Glutamatergic neuron (in vitro differentiated cells): ENCODE results near the gene WNT3. TPM values are rescaled to one million over a fixed set of nuclear protein-coding genes. Genes with fewer than 3 reads are reported as not detected.

Experiments
- DNase-seq: peaks from one replicate; pipeline ENCODE4 v3.0.0; 2022
- H3K27ac Mint-ChIP-seq: one replicate; pipeline ENCODE4 v1.8.0; 2020; ENCODE audit warnings: mild to moderate bottlenecking, mixed read lengths, inconsistent platforms; ENCODE audit not compliant: unreplicated experiment
- H3K27me3 Mint-ChIP-seq: one replicate; pipeline ENCODE4 v1.8.0; 2020; ENCODE audit warnings: mild to moderate bottlenecking, moderate library complexity, mixed read lengths, inconsistent platforms; ENCODE audit not compliant: unreplicated experiment
- H3K36me3 Mint-ChIP-seq: one replicate; pipeline ENCODE4 v1.8.0; 2020; ENCODE audit warnings: mild to moderate bottlenecking, mixed read lengths, inconsistent platforms; ENCODE audit not compliant: unreplicated experiment
- H3K4me1 Mint-ChIP-seq: one replicate; pipeline ENCODE4 v1.8.0; 2020; ENCODE audit warnings: mild to moderate bottlenecking, low read depth, mixed read lengths, inconsistent platforms; ENCODE audit not compliant: unreplicated experiment
- H3K4me3 Mint-ChIP-seq: one replicate; pipeline ENCODE4 v1.8.0; 2020; ENCODE audit warnings: mild to moderate bottlenecking, mixed read lengths, inconsistent platforms; ENCODE audit not compliant: unreplicated experiment
- H3K9me3 Mint-ChIP-seq: one replicate; pipeline ENCODE4 v1.8.0; 2020; ENCODE audit warnings: mild to moderate bottlenecking, moderate library complexity, mixed read lengths, inconsistent platforms; ENCODE audit not compliant: unreplicated experiment
- total RNA-seq: library from RNA; stranded (reverse); fragmentation: NEBNext Ultra II Directional; extraction: Animal tissue kit (Norgen Biotek cat#: 25700); gene quantifications from one replicate; pipeline ENCODE4 v1.2.1, GENCODE V29; 2021; ENCODE audit not compliant: unreplicated experiment
- TF ChIP-seq, protein P1 (sequence below): fragments of 200-600 bp; sonication (generic); IDR thresholded peaks from one replicate; pipeline ENCODE4 v1.5.0; 2021; ENCODE audit not compliant: partially characterized antibody, unreplicated experiment

The WNT3 gene
- total RNA-seq, 1 donor from 2014 or later, result 1.7 TPM

DNA sequence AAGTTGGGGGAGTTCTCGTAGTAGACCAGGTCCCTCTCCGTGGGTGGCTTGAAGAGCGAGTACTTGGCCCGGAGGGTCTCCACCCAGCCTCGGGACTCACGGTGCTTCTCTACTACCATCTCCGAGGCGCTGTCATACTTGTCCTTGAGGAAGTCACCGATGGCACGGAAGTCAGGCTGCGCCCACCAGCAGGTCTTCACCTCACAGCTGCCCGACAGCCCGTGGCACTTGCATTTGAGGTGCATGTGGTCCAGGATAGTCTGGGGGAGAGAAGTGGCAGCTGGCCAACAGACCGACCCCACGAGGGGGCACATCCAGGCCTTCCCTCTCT is 50.0 kb downstream of the WNT3 start:
- TF ChIP-seq, protein P1, sequence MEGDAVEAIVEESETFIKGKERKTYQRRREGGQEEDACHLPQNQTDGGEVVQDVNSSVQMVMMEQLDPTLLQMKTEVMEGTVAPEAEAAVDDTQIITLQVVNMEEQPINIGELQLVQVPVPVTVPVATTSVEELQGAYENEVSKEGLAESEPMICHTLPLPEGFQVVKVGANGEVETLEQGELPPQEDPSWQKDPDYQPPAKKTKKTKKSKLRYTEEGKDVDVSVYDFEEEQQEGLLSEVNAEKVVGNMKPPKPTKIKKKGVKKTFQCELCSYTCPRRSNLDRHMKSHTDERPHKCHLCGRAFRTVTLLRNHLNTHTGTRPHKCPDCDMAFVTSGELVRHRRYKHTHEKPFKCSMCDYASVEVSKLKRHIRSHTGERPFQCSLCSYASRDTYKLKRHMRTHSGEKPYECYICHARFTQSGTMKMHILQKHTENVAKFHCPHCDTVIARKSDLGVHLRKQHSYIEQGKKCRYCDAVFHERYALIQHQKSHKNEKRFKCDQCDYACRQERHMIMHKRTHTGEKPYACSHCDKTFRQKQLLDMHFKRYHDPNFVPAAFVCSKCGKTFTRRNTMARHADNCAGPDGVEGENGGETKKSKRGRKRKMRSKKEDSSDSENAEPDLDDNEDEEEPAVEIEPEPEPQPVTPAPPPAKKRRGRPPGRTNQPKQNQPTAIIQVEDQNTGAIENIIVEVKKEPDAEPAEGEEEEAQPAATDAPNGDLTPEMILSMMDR, result no peak
- Mint-ChIP-seq H3K9me3 (no peaks in the 10 kb centered on the region), H3K27ac (no peak overlapping the region), H3K36me3 (no peaks in the 10 kb centered on the region), H3K27me3 (peaks cover 4% of the 10 kb centered on the region), H3K4me3 (no peak overlapping the region), H3K4me1 (no peaks in the 10 kb centered on the region)
- DNase-seq, result no peak

DNA sequence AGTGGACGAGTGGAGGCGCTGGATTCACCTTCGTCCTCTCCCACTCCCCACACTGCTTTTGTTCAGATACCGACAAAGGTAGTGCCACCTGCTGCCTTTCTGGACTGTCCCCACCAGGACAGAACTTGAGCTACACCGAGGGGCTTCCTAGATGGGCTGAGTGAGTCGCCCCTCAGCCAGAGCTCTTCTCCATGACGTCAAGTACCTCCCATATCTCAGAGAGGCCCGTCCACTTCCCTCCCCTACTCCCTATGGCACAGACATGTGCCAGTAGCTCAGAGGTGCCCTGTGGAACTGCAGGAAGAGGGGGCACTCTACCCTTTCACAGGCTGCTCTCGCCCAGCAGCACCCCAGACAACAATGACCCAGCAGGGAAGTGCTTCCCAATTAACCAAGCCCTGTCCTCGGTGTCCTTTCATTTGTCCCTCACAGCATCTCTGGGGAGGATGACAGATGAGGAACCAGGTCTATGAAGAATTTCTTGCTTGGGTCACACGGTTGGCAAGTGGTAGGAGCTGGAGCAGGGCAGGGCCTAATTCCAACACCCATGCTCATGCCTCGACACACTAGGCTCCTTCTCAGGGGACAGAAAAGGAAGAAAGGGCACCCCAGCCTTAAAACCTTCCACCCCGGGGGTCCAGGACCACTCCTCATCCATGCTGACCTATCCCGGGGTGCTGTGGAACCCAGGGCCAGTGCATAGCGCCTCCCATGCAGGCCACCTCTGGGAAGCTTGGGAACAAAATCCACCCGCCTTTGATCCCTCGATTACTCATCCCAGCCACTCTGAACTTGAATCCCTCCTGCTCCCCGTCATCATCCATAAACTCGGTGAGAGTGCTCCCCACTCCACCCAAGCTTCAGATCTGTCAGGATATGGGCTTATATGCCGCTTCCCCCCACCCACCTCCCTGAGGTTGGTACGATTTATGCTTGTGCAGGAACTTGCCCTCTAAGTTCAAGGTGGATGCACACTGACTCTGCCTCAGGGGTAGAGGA is 51.7 kb downstream of the WNT3 start:
- DNase-seq, result no peak
- TF ChIP-seq, protein P1, result no peak
- H3K27me3 Mint-ChIP-seq, result peaks cover 4% of the 10 kb centered on the region
- no peak overlapping the region for H3K27ac Mint-ChIP-seq
- no peak overlapping the region for H3K4me3 Mint-ChIP-seq
- H3K9me3 Mint-ChIP-seq, result no peaks in the 10 kb centered on the region
- no peaks in the 10 kb centered on the region for H3K36me3 Mint-ChIP-seq
- no peaks in the 10 kb centered on the region for H3K4me1 Mint-ChIP-seq

DNA sequence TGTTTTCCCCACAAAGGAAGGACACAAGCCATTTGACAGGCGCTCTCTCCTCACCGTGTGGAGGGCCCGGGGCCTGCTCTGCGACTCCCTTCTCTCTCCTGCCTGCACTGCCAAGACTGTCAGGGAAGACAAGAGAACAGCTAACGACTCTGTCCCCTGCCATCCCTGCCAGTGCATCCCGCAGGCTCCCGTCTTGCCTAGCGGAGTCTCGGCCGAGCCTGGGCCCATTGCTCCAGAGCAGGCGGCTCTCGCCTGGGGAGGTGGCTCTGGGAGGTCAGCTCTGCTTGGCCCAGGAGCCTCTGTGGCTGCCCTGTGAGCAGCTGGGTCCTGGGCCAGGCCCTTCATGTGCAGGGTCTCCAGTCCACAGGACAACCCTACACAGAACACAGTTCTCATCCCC is 53.0 kb downstream of the WNT3 start:
- TF ChIP-seq, protein P1, result no peak
- H3K36me3 Mint-ChIP-seq, result no peaks in the 10 kb centered on the region
- no peaks in the 10 kb centered on the region for H3K9me3 Mint-ChIP-seq
- no peak overlapping the region for H3K27ac Mint-ChIP-seq
- H3K27me3 Mint-ChIP-seq, result peaks cover 2% of the 10 kb centered on the region
- H3K4me1 Mint-ChIP-seq, result no peaks in the 10 kb centered on the region
- no peak overlapping the region for H3K4me3 Mint-ChIP-seq
- DNase-seq, result no peak

DNA sequence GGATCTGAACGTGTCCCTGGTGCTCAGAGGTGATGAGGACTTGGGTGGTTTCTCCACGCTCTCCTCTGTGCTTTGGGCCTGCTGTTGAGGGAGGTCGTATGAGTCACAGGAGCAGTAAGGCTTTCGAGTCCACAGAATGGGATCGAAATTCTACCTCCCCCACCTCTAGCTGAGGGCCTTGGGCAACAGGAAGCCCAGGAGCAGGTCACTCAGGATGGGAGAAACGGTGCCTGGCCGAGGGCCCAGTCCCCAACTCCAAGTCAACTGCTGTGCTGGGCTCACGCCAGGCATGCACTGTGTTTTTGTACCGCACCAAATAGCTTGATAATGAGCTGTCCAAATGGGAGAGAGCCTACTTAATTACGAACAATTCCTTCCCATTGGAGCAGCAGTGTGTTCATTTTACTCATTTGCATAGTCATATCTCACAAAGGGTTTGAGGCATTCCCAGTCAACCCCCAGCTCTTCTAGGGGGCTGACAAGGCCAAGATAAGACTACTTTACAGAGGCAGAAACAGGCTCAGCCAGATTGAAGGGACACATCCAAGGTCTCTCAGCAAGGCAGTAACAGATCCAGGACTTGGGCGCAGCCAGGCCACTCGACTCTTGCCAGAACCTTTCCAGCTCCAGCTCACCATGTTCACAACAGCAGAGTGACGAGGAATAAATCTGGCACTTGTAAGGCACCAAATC is 53.6 kb downstream of the WNT3 start:
- Mint-ChIP-seq H3K36me3 (no peaks in the 10 kb centered on the region), H3K4me3 (no peak overlapping the region), H3K27ac (no peak overlapping the region), H3K27me3 (peaks cover 2% of the 10 kb centered on the region), H3K9me3 (no peaks in the 10 kb centered on the region), H3K4me1 (no peaks in the 10 kb centered on the region)
- TF ChIP-seq, protein P1, result no peak
- no peak for DNase-seq
